Upper lobe of left lung (tissue), 6 donors: ENCODE data around the gene PTX4. TPM values are rescaled to one million over a fixed set of nuclear protein-coding genes. Genes with fewer than 3 reads are reported as not detected.

Source experiments
- ATAC-seq, 2 donors: fragments of 200-7000 bp; cut with Tn5 transposase; one replicate each; pipeline ENCODE4 v1.9.1; 2022; ENCODE audit warnings: mild to moderate bottlenecking in 2 of 2, moderate library complexity in 2 of 2; ENCODE audit not compliant: low FRiP score in 2 of 2
- DNase-seq, 2 donors: peaks; one replicate each; pipeline ENCODE4 v3.0.0-alpha.2; 2019 to 2020
- H3K27ac ChIP-seq, 4 donors: fragments of 200-600 bp; sonication (generic); one replicate each; pipeline ENCODE4 v1.5.1; 2016 to 2019
- H3K27me3 ChIP-seq, 4 donors: fragments of 200-600 bp; sonication (generic); one replicate each; pipeline ENCODE4 v1.5.1; 2017 to 2019
- H3K36me3 ChIP-seq, 4 donors: fragments of 200-600 bp; sonication (generic); one replicate each; pipeline ENCODE4 v1.5.1; 2016 to 2019
- H3K4me1 ChIP-seq, 4 donors: fragments of 200-600 bp; sonication (generic); one replicate each; pipeline ENCODE4 v1.5.1; 2018 to 2019
- H3K4me3 ChIP-seq, 4 donors: fragments of 200-600 bp; sonication (generic); one replicate each; pipeline ENCODE4 v1.5.1; 2017 to 2019; ENCODE audit warnings: mild to moderate bottlenecking in 2 of 4, moderate library complexity in 1 of 4
- H3K9me3 ChIP-seq, 4 donors: fragments of 200-600 bp; sonication (generic); one replicate each; pipeline ENCODE4 v1.5.1; 2018 to 2019
- EP300 ChIP-seq, 4 donors: sonication (generic); formaldehyde crosslinking; IDR thresholded peaks; one replicate each; pipeline ENCODE4 v1.5.1; 2017; ENCODE audit warnings: antibody characterized with exemption in 4 of 4, control low read depth in 2 of 4
- POLR2A ChIP-seq, 4 donors: fragments of 450-650 bp; IDR thresholded peaks; one replicate each; pipeline ENCODE4 v1.5.1; 2016 to 2017; ENCODE audit warnings: antibody characterized with exemption in 4 of 4, mild to moderate bottlenecking in 2 of 4
- POLR2AphosphoS5 ChIP-seq, 2 donors: sonication (generic); formaldehyde crosslinking; IDR thresholded peaks; one replicate each; pipeline ENCODE4 v1.5.1; 2017; ENCODE audit warnings: antibody characterized with exemption in 2 of 2
- WGBS, 2 donors: methylation state at CpG; one replicate each; pipeline ENCODE4 v1.1.5; 2017 to 2018; 5-methylcytosine and 5-hydroxymethylcytosine counted together
- total RNA-seq, 6 donors: library from RNA; depleted of rRNA in 4 of 6; stranded (reverse); fragments of >200 nt in 4 of 6; gene quantifications; one replicate each; pipeline versions ENCODE4 v1.1.0 to v1.2.1, GENCODE V29; 2016 to 2021
- TF ChIP-seq, protein P1 (sequence below), 6 experiments: fragments of 450-650 bp in 4 of 6; fragments of 200-600 bp in 2 of 6; sonication (generic) in 2 of 6; IDR thresholded peaks; one replicate each; pipeline ENCODE4 v1.5.1; 2016 to 2019; ENCODE audit warnings: antibody characterized with exemption in 6 of 6
- donor health status: DM: no; HTN: no; CAD: no; lungs with moderate emphysema.
- donor health status: DM: no; HTN: yes; CAD: no; lungs with severe emphysema.

Gene PTX4
- total RNA-seq, 6 donors from 2014 or later: 0.30 to 0.34 (median 0.34) TPM; not detected in 3

DNA sequence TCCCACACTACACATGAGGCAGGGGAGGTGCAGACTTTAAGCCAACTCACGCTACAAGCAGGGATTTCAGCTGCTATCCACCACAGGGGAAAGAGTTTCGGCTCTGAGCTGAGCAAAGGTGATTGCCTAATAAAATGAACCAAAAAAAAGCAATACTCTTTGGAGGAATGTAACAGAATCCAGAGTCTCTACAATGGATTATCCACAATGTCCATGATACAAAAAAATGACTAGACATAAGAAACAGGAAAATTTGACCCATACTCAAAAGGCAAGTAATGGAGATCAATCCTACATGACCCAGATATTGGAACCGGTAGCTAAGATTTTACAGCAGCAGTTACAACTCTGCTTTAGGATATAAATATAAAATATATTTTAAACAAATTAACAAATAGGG, 25.8 kb upstream of the PTX4 start:
- 67 to 95% methylated on average over 3 of the region's 3 CpGs for WGBS, 2 donors
- DNase-seq (no peak), ATAC-seq (no peak)
- H3K36me3 ChIP-seq: peaks cover 0 to 40% (median 17%) of the 10 kb centered on the region in 4 donors
- peaks cover 0 to 6% (median 3%) of the 10 kb centered on the region in 4 donors for H3K9me3 ChIP-seq
- no peaks in the 10 kb centered on the region for H3K27me3 ChIP-seq
- peaks cover 11 to 38% (median 20%) of the 10 kb centered on the region in 4 donors for H3K4me1 ChIP-seq
- H3K27ac ChIP-seq: no peak overlapping the region
- no peak overlapping the region for H3K4me3 ChIP-seq
- TF ChIP-seq EP300 (IDR thresholded peaks at IDR 0.05) (no peak), POLR2AphosphoS5 (IDR thresholded peaks at IDR 0.05) (no peak), POLR2A (IDR thresholded peaks at IDR 0.05) (no peak)
- TF ChIP-seq, protein P1, sequence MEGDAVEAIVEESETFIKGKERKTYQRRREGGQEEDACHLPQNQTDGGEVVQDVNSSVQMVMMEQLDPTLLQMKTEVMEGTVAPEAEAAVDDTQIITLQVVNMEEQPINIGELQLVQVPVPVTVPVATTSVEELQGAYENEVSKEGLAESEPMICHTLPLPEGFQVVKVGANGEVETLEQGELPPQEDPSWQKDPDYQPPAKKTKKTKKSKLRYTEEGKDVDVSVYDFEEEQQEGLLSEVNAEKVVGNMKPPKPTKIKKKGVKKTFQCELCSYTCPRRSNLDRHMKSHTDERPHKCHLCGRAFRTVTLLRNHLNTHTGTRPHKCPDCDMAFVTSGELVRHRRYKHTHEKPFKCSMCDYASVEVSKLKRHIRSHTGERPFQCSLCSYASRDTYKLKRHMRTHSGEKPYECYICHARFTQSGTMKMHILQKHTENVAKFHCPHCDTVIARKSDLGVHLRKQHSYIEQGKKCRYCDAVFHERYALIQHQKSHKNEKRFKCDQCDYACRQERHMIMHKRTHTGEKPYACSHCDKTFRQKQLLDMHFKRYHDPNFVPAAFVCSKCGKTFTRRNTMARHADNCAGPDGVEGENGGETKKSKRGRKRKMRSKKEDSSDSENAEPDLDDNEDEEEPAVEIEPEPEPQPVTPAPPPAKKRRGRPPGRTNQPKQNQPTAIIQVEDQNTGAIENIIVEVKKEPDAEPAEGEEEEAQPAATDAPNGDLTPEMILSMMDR (IDR thresholded peaks at IDR 0.05): no peak

DNA sequence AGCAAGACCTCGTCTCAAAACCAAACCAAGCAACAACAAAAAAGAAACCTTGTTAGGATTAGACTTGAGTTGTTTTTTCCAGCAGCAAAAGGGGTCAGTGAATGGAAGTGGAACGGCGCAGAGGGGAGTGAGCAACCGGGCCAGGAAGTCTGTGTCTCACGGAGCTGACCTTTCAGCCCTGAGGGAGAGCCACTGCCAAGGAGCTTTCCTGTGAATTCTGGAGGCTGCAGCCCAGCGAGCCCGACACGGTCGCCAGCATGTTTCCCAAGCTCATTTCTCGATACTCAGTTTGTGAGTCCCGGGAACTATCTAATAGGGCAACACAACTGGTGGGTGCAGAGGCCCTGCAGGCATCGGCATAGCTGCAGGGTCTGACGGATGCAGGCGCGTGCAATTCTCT, 24.0 kb upstream of the PTX4 start:
- TF ChIP-seq POLR2A (IDR thresholded peaks at IDR 0.05) (no peak), POLR2AphosphoS5 (IDR thresholded peaks at IDR 0.05) (no peak), EP300 (IDR thresholded peaks at IDR 0.05) (no peak)
- TF ChIP-seq, protein P1 (IDR thresholded peaks at IDR 0.05): no peak
- ATAC-seq: no peak
- H3K27me3 ChIP-seq: no peaks in the 10 kb centered on the region
- H3K4me1 ChIP-seq: peaks cover 24 to 52% (median 27%) of the 10 kb centered on the region in 4 donors
- H3K4me3 ChIP-seq: no peak overlapping the region
- WGBS, 2 donors: 63 to 74% methylated on average over 15 of the region's 15 CpGs
- H3K27ac ChIP-seq: peak overlapping the region; percentile 4 to 88 (median 27)
- H3K9me3 ChIP-seq: peaks cover 0 to 6% (median 3%) of the 10 kb centered on the region in 4 donors
- DNase-seq: peak in 1 of 2 donors; percentile 46
- peaks cover 0 to 33% (median 11%) of the 10 kb centered on the region in 4 donors for H3K36me3 ChIP-seq

DNA sequence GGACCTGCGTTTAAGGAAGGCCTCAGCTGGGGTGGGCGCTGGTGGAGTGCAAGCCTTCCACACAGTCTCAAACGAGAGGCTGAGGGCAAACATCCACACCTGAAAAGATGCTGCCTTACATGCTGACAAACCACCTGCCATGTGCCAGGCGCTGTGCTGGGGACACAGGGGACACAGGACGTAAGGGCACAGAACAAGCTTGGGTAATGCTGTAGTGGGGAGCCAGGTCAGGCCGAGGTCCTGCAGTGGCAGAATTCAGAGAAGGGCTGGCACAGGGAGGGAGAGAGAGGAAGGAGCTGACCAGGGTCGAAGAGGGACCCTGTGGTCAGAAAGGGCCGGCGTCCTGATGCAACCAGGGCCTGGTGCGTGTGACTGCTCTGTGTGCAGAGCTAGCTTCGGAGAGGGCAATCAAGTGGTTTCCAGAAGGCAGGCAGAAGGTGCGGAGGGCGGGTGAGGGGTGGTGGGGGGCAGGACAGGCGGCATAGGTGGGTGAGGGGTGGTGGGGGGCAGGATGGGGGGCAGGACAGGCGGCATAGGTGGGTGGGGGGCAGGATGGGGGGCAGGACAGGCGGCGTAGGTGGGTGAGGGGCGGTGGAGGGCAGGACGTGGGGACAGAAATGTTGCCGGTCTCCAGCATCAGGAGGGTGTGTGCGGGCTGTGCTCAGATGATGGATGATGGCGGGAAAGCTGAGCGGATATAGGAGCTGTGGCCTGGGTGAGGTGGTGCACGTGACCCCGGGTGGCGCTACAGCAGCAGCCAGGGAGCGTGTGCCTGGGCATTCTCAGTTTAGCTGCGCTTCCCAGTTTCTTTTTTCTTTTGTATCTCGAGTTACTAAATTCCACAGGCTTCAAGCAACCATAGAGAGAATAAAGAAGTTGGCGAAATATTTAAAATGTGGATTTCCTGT, 23.2 kb upstream of the PTX4 start:
- DNase-seq (peak in 1 of 2 donors; percentile 40), ATAC-seq (no peak)
- peaks cover 24 to 52% (median 27%) of the 10 kb centered on the region in 4 donors for H3K4me1 ChIP-seq
- no peaks in the 10 kb centered on the region for H3K27me3 ChIP-seq
- H3K4me3 ChIP-seq: no peak overlapping the region
- peaks cover 0 to 36% (median 11%) of the 10 kb centered on the region in 4 donors for H3K36me3 ChIP-seq
- peaks cover 0 to 6% (median 3%) of the 10 kb centered on the region in 4 donors for H3K9me3 ChIP-seq
- TF ChIP-seq, protein P1 (IDR thresholded peaks at IDR 0.05): no peak
- no peak for TF ChIP-seq POLR2AphosphoS5 (IDR thresholded peaks at IDR 0.05)
- TF ChIP-seq EP300 (IDR thresholded peaks at IDR 0.05): no peak
- no peak for TF ChIP-seq POLR2A (IDR thresholded peaks at IDR 0.05)
- H3K27ac ChIP-seq: peak overlapping the region in 3 of 4 donors; percentile 12 to 88 (median 17)
- 53 to 74% methylated on average over 27 to 29 of the region's 30 CpGs for WGBS, 2 donors

DNA sequence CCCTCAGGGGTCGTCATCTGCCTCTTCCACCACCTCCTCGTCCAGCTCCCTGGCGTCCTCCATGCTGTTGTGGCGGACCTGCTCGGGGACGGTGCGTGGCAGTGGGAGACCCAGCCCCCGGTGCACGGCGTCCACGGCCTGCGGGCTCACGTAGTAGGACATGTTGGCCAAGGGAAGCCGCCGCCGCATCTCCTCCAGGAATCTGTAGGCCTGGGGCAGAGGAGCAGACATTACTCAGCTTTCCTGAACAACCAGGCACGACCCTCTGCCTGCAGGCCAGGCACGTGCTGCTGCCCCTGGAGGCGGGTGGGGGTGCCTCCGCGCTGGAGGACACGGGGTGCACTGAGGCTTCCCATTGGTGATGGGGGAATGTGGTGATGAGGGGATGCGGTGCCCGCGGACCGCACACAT, 22.2 kb upstream of the PTX4 start:
- Histone ChIP-seq H3K9me3 (peaks cover 0 to 6% (median 3%) of the 10 kb centered on the region in 4 donors), H3K4me1 (peaks cover 24 to 52% (median 27%) of the 10 kb centered on the region in 4 donors), H3K4me3 (no peak overlapping the region), H3K27ac (peak overlapping the region in 2 of 4 donors; percentile 4 to 88), H3K36me3 (peaks cover 0 to 46% (median 15%) of the 10 kb centered on the region in 4 donors), H3K27me3 (no peaks in the 10 kb centered on the region)
- DNase-seq (peak in 1 of 2 donors; percentile 81), ATAC-seq (no peak)
- WGBS, 2 donors: 93 to 95% methylated on average over 21 to 26 of the region's 26 CpGs
- TF ChIP-seq EP300 (IDR thresholded peaks at IDR 0.05): no peak
- TF ChIP-seq POLR2A (IDR thresholded peaks at IDR 0.05): no peak
- no peak for TF ChIP-seq POLR2AphosphoS5 (IDR thresholded peaks at IDR 0.05)
- TF ChIP-seq, protein P1 (IDR thresholded peaks at IDR 0.05): no peak
